CD14-positive monocyte (primary cell): Measurements from ENCODE around the gene PDE8A. TPM values are rescaled to one million over a fixed set of nuclear protein-coding genes. Genes with fewer than 3 reads are reported as not detected.

Experiments
- DNase-seq, 3 donors: peaks; one replicate each; pipeline ENCODE4 v3.0.0-alpha.2; 2011 to 2022
- H2AFZ ChIP-seq: 2 replicates; pipeline ENCODE4 v1.6.0; 2012; ENCODE audit warnings: mild to moderate bottlenecking, low read depth, low read length, inconsistent platforms; ENCODE audit not compliant: insufficient read depth, poor library complexity, severe bottlenecking
- H3K27ac ChIP-seq, 2 donors: 1 replicate in 1 of 2; 2 replicates in 1 of 2; pipeline ENCODE4 v1.5.1; 2012 to 2013; ENCODE audit warnings: low read length in 2 of 2, control low read depth in 1 of 2, inconsistent platforms in 1 of 2, low read depth in 1 of 2, mild to moderate bottlenecking in 1 of 2
- H3K27me3 ChIP-seq, 2 donors: one replicate each; pipeline versions ENCODE4 v1.6.0 to v1.6.1; 2011 to 2013; ENCODE audit warnings: low read length in 2 of 2; ENCODE audit not compliant: control insufficient read depth in 2 of 2, insufficient read depth in 2 of 2
- H3K36me3 ChIP-seq, 2 donors: replicated peaks in 1 of 2; 1 replicate in 1 of 2; 2 replicates in 1 of 2; pipeline versions ENCODE4 v1.5.1 to v1.6.1; 2012 to 2013; ENCODE audit warnings: low read length in 2 of 2, control low read depth in 1 of 2, inconsistent platforms in 1 of 2, mild to moderate bottlenecking in 1 of 2; ENCODE audit not compliant: insufficient read depth in 2 of 2, control insufficient read depth in 1 of 2
- H3K4me1 ChIP-seq, 2 donors: 1 replicate in 1 of 2; 2 replicates in 1 of 2; pipeline versions ENCODE4 v1.5.1 to v1.6.1; 2012 to 2013; ENCODE audit warnings: low read length in 2 of 2, control low read depth in 1 of 2, inconsistent platforms in 1 of 2, mild to moderate bottlenecking in 1 of 2, moderate library complexity in 1 of 2; ENCODE audit not compliant: insufficient read depth in 2 of 2, control insufficient read depth in 1 of 2
- H3K4me2 ChIP-seq: replicated peaks from 2 replicates; pipeline ENCODE3; 2012; ENCODE audit warnings: low read length, moderate library complexity, mild to moderate bottlenecking; ENCODE audit not compliant: poor library complexity, severe bottlenecking; ENCODE audit errors: extremely low read depth
- H3K4me3 ChIP-seq, 3 experiments: fragments of 200-600 bp in 1 of 3; sonication (generic) in 1 of 3; replicated peaks in 1 of 3; 1 replicate in 2 of 3; 2 replicates in 1 of 3; pipeline ENCODE4 v1.5.1; 2011 to 2013; ENCODE audit warnings: low read length in 3 of 3, mild to moderate bottlenecking in 3 of 3, control low read depth in 2 of 3, low read depth in 2 of 3, inconsistent platforms in 1 of 3, moderate library complexity in 1 of 3
- H3K79me2 ChIP-seq: 2 replicates; pipeline ENCODE4 v1.6.0; 2012; ENCODE audit warnings: mild to moderate bottlenecking, control low read depth, inconsistent platforms, low read length, moderate library complexity; ENCODE audit not compliant: insufficient read depth
- H3K9ac ChIP-seq: 2 replicates; pipeline ENCODE4 v1.6.0; 2017; ENCODE audit warnings: low read length, mild to moderate bottlenecking; ENCODE audit not compliant: insufficient read depth, poor library complexity, severe bottlenecking
- H3K9me3 ChIP-seq, 2 donors: replicated peaks in 1 of 2; 1 replicate in 1 of 2; 2 replicates in 1 of 2; pipeline versions ENCODE4 v1.5.1 to v1.6.1; 2012 to 2013; ENCODE audit warnings: low read length in 2 of 2, control low read depth in 1 of 2; ENCODE audit not compliant: control insufficient read depth in 1 of 2, insufficient read depth in 1 of 2
- H4K20me1 ChIP-seq: 2 replicates; pipeline ENCODE4 v1.6.0; 2012; ENCODE audit warnings: mild to moderate bottlenecking, low read length, control low read depth, moderate library complexity; ENCODE audit not compliant: insufficient read depth
- H3K27ac Mint-ChIP-seq, 7 donors: one replicate each; pipeline ENCODE4 v1.8.0; 2020; ENCODE audit warnings: mild to moderate bottlenecking in 7 of 7, mixed read lengths in 7 of 7, moderate library complexity in 6 of 7, inconsistent platforms in 2 of 7
- H3K27me3 Mint-ChIP-seq, 3 donors: one replicate each; pipeline ENCODE4 v1.8.0; 2021 to 2022; ENCODE audit warnings: low read depth in 3 of 3, mild to moderate bottlenecking in 3 of 3, mixed read lengths in 3 of 3, moderate library complexity in 3 of 3, inconsistent platforms in 1 of 3
- H3K36me3 Mint-ChIP-seq, 2 donors: one replicate each; pipeline ENCODE4 v1.8.0; 2020; ENCODE audit warnings: mixed read lengths in 2 of 2, inconsistent platforms in 1 of 2, mild to moderate bottlenecking in 1 of 2
- H3K4me1 Mint-ChIP-seq: one replicate; pipeline ENCODE4 v1.8.0; 2020; ENCODE audit warnings: mild to moderate bottlenecking, mixed read lengths
- H3K4me3 Mint-ChIP-seq, 2 donors: one replicate each; pipeline ENCODE4 v1.8.0; 2020; ENCODE audit warnings: mild to moderate bottlenecking in 2 of 2, mixed read lengths in 2 of 2, moderate library complexity in 1 of 2
- H3K9me3 Mint-ChIP-seq, 7 donors: one replicate each; pipeline ENCODE4 v1.8.0; 2020 to 2022; ENCODE audit warnings: mixed read lengths in 7 of 7, mild to moderate bottlenecking in 6 of 7, moderate library complexity in 6 of 7, inconsistent platforms in 2 of 7
- CTCF ChIP-seq: fragments of 200-600 bp; IDR thresholded peaks from one replicate; pipeline ENCODE4 v1.8.0; 2022; ENCODE audit warnings: antibody characterized with exemption, mild to moderate bottlenecking
- WGBS: methylation state at CpG from one replicate; pipeline ENCODE4 v1.1.5; 2013; ENCODE audit warnings: missing lambda C conversion rate; ENCODE audit not compliant: insufficient coverage; 5-methylcytosine and 5-hydroxymethylcytosine counted together
- intact Hi-C, 2 donors: fragments of 100-400 bp; cut with micrococcal nuclease; formaldehyde crosslinking; loops; one replicate each; pipeline versions ENCODE4 v1.15.0 to v1.15.1; 2023
- polyA plus RNA-seq, 3 donors: library from polyadenylated mRNA; depleted of rRNA in 1 of 3; unstranded in 2 of 3; stranded (reverse) in 1 of 3; fragments of 300-500 nt in 2 of 3; fragments of >200 nt in 1 of 3; fragmentation: Illumina TruSeq in 2 of 3; gene quantifications; 1 replicate in 2 of 3; 2 replicates in 1 of 3; pipeline ENCODE4 v1.2.3, GENCODE V29; 2012 to 2021

The PDE8A gene
- polyA plus RNA-seq, 3 donors = 2.8 to 33.4 (median 4.9) TPM

DNA sequence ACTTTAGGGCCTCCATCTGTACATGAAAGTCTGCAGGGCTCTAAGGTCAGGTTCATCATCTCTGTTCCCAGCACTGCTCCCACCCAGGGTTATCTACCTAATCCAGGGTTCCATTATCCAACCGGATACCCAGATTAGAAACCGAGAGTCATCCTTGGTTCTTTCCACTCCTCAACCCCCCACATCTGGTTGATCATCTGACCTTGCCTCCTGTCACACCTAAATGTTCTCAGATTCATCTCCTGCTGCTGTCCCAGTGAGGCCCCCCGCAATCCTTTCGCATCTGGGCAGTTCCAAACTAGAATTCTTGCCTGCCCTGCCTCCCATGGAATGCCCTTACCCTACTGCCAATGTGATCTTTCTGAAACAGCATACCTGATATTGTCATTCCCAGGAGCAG is 136.5 kb downstream of the PDE8A start:
- no peak overlapping the region for H3K4me2 ChIP-seq
- no peak overlapping the region for H3K4me3 ChIP-seq
- H2AFZ ChIP-seq = no peak overlapping the region
- Mint-ChIP-seq H3K36me3 (peaks cover 54 to 67% of the 10 kb centered on the region in 2 donors), H3K27me3 (no peaks in the 10 kb centered on the region), H3K9me3 (no peaks in the 10 kb centered on the region), H3K27ac (no peak overlapping the region), H3K4me3 (no peak overlapping the region), H3K4me1 (no peaks in the 10 kb centered on the region)
- no peak for DNase-seq
- H3K4me1 ChIP-seq = no peaks in the 10 kb centered on the region
- no peaks in the 10 kb centered on the region for H3K9me3 ChIP-seq
- no peak overlapping the region for H3K27ac ChIP-seq
- no peaks in the 10 kb centered on the region for H4K20me1 ChIP-seq
- TF ChIP-seq CTCF = no peak
- H3K9ac ChIP-seq = no peak overlapping the region
- intact Hi-C loops = no loop called here
- no peaks in the 10 kb centered on the region for H3K27me3 ChIP-seq
- H3K36me3 ChIP-seq = peaks cover 23 to 81% of the 10 kb centered on the region in 2 donors
- WGBS = 98% methylated on average over 4 of the region's 4 CpGs
- H3K79me2 ChIP-seq = no peaks in the 10 kb centered on the region

- H3K9ac ChIP-seq = no peak overlapping the region
- no peak overlapping the region for H2AFZ ChIP-seq
- H3K27ac ChIP-seq = no peak overlapping the region
- intact Hi-C loops = no loop called here
- no peaks in the 10 kb centered on the region for H3K27me3 ChIP-seq
- no peaks in the 10 kb centered on the region for H3K27me3 Mint-ChIP-seq
- no peak overlapping the region for H3K27ac Mint-ChIP-seq
- H3K4me3 Mint-ChIP-seq = no peak overlapping the region
- H3K4me1 ChIP-seq = no peaks in the 10 kb centered on the region
- H3K4me2 ChIP-seq = no peak overlapping the region
- H3K36me3 ChIP-seq = peaks cover 21 to 81% of the 10 kb centered on the region in 2 donors
- H3K36me3 Mint-ChIP-seq = peaks cover 55 to 68% of the 10 kb centered on the region in 2 donors
- no peaks in the 10 kb centered on the region for H3K9me3 Mint-ChIP-seq
- H3K9me3 ChIP-seq = no peaks in the 10 kb centered on the region
- WGBS = 100% methylated on average over 1 of the region's 2 CpGs
- no peaks in the 10 kb centered on the region for H4K20me1 ChIP-seq
- H3K79me2 ChIP-seq = no peaks in the 10 kb centered on the region
- H3K4me3 ChIP-seq = no peak overlapping the region
- no peak for TF ChIP-seq CTCF
- H3K4me1 Mint-ChIP-seq = no peaks in the 10 kb centered on the region
- DNase-seq = no peak
Observed at GRCh38 chr15:85118581-85118980, 136.9 kb downstream of the PDE8A start.
